NCI-H748 treated with DMSO at 0.1 percent for 48 hours (cell line): ENCODE data around the gene LYZL4.

Experiments used
- DNase-seq: peaks from one replicate; lab custom pipeline; 2025; lab: John Stamatoyannopoulos, UW

LYZL4 gene

GRCh38 chr3:42425736-42426407 is 15.5 kb upstream of the LYZL4 start:
- DNase-seq, result no peak

- DNase-seq, result no peak
These were observed 14.5 kb upstream of the LYZL4 start for GRCh38 chr3:42424911-42425310.

GRCh38 chr3:42421818-42422796 is 11.7 kb upstream of the LYZL4 start:
- DNase-seq, result no peak

GRCh38 chr3:42419563-42419962 is 9.2 kb upstream of the LYZL4 start:
- DNase-seq, result no peak

- DNase-seq, result no peak
These were observed 2.2 kb upstream of the LYZL4 start for GRCh38 chr3:42412526-42413155.

- no peak for DNase-seq
These were observed 1.0 kb upstream of the LYZL4 start for GRCh38 chr3:42411429-42411828.

GRCh38 chr3:42408156-42408555 is 2.3 kb downstream of the LYZL4 start:
- DNase-seq, result no peak

GRCh38 chr3:42406727-42407450 is 3.5 kb downstream of the LYZL4 start:
- no peak for DNase-seq

- no peak for DNase-seq
These were observed 4.6 kb downstream of the LYZL4 start for GRCh38 chr3:42405857-42406256.

- no peak for DNase-seq
These were observed 6.7 kb downstream of the LYZL4 start for GRCh38 chr3:42403737-42404136.

GRCh38 chr3:42402394-42403096 is 7.9 kb downstream of the LYZL4 start:
- no peak for DNase-seq

GRCh38 chr3:42398080-42398479 is 12.3 kb downstream of the LYZL4 start:
- no peak for DNase-seq

GRCh38 chr3:42397644-42398043 is 12.8 kb downstream of the LYZL4 start:
- DNase-seq, result no peak

- peak; percentile 18 for DNase-seq
These were observed 15.7 kb downstream of the LYZL4 start for GRCh38 chr3:42394579-42395288.

GRCh38 chr3:42387802-42388651 is 22.4 kb downstream of the LYZL4 start:
- DNase-seq, result no peak

GRCh38 chr3:42381551-42382082 is 28.8 kb downstream of the LYZL4 start:
- DNase-seq, result no peak

GRCh38 chr3:42377681-42378080 is 32.7 kb downstream of the LYZL4 start:
- DNase-seq, result no peak

- DNase-seq, result no peak
These were observed 34.0 kb downstream of the LYZL4 start for GRCh38 chr3:42376344-42376798.

- DNase-seq, result no peak
These were observed 35.1 kb downstream of the LYZL4 start for GRCh38 chr3:42375121-42375800.
